ENCODE data around the gene SFXN5. TPM values are rescaled to one million over a fixed set of nuclear protein-coding genes. Genes with fewer than 3 reads are reported as not detected.

Gene SFXN5
- total and polyA plus RNA-seq, 2 of the 8 experiments (the other 6 are each of a cell fraction or from before 2014, with no cell fraction given): 29.3 to 33.1 TPM

GRCh38 chr2:72933646-72934151 is 137.8 kb downstream of the SFXN5 start (continued):
- TF ChIP-seq MAX (IDR thresholded peaks at IDR 0.05) (no peak), CEBPB (IDR thresholded peaks at IDR 0.05; ENCODE audit: low read depth, low read length) (no peak), GTF2F1 (IDR thresholded peaks at IDR 0.05; ENCODE audit: borderline replicate concordance, low read depth, low read length) (no peak), USF2 (IDR thresholded peaks at IDR 0.05; ENCODE audit: low read length) (no peak)
